ENCODE data around the gene ATXN3. TPM values are rescaled to one million over a fixed set of nuclear protein-coding genes. Genes with fewer than 3 reads are reported as not detected.

Gene ATXN3
- polyA plus RNA-seq (13.6 to 27.6 TPM (median 17.4 TPM) in 3 replicates), polyA minus RNA-seq (1.2 to 50.2 TPM (median 8.8 TPM) in 3 replicates)
- 58.8 TPM for polyA plus RNA-seq (2011; ENCODE audit: low read depth)
- 13.3 and 26.1 TPM in 2 replicates for polyA plus RNA-seq (2011; cell fraction: cytosol; rRNA removed)
- 18.2 and 24.7 TPM in 2 replicates for polyA plus RNA-seq (2011; cell fraction: nucleus; rRNA removed)
- polyA plus RNA-seq (2012; ENCODE audit: low replicate concordance), result 21.2 and 30.5 TPM in 2 replicates
- polyA minus RNA-seq (2011; cell fraction: cytosol; rRNA and poly(A)+ RNA removed), result 8.2 TPM
- polyA minus RNA-seq (2011; cell fraction: nucleus; rRNA and poly(A)+ RNA removed), result 16.8 and 30.3 TPM in 2 replicates

- Histone ChIP-seq H3K79me2 (ENCODE audit: control insufficient read depth, insufficient read depth, low read length) (peaks cover 33% of the 10 kb centered on the region), H3K27me3 (ENCODE audit: control insufficient read depth, extremely low read depth, insufficient read depth, low read length) (no peaks in the 10 kb centered on the region), H3K9me1 (ENCODE audit: control insufficient read depth, extremely low read depth, insufficient read depth, low read length) (no peaks in the 10 kb centered on the region), H2AFZ (ENCODE audit: control insufficient read depth, low read length) (peak within 1 kb of the TSS; percentile 99), H3K4me2 (ENCODE audit: control insufficient read depth, extremely low read depth, insufficient read depth, low read depth, low read length) (peak within 1 kb of the TSS; percentile 97), H4K20me1 (ENCODE audit: control insufficient read depth, extremely low read depth, insufficient read depth, low read length) (no peaks in the 10 kb centered on the region), H3K9me3 (ENCODE audit: control insufficient read depth, low read depth, low read length) (no peaks in the 10 kb centered on the region), H3K4me3 (ENCODE audit: control insufficient read depth in 2 of 3, extremely low read depth in 1 of 3, insufficient read depth in 2 of 3, low read depth in 1 of 3, low read length in 3 of 3) (peak within 1 kb of the TSS; percentile 86 to 98 (median 95)), H3K36me3 (ENCODE audit: control insufficient read depth in 2 of 2, extremely low read depth in 1 of 2, insufficient read depth in 2 of 2, low read length in 2 of 2) (no peaks in the 10 kb centered on the region), H3K9ac (ENCODE audit: control insufficient read depth, extremely low read depth, insufficient read depth, low read length) (peak within 1 kb of the TSS; percentile 97), H3K4me1 (ENCODE audit: control insufficient read depth, extremely low read depth, insufficient read depth, low read length) (peaks cover 5% of the 10 kb centered on the region), H3K27ac (ENCODE audit: control insufficient read depth, insufficient read depth, low read length) (peak within 1 kb of the TSS; percentile 93)
- peak; percentile 79 for DNase-seq (ENCODE audit: low read depth, low spot score)
- TF ChIP-seq CTCF (optimal IDR thresholded peaks at IDR 0.05 in 1 of 3, IDR thresholded peaks at IDR 0.05 in 1 of 3, conservative IDR thresholded peaks at IDR 0.05 in 1 of 3; ENCODE audit: extremely low read depth in 1 of 3, insufficient read depth in 2 of 3, low read length in 3 of 3) (peak; percentile 82 to 93 (median 87)), EZH2 (IDR thresholded peaks at IDR 0.05; ENCODE audit: low read length) (no peak)
- dilution Hi-C loops (cut with MboI; ENCODE audit: extremely low pct_ligation_motif_present, low sequenced_read_pairs), result no loop called here
- peak; percentile 43 for FAIRE-seq
These were observed at the start of gene ATXN3 for GRCh38 chr14:92106143-92106926. TSS of gene ATXN3 (minus strand) at chr14:92106582. CDS start at chr14:92106552, 30 bp downstream.

- H3K4me1 ChIP-seq (ENCODE audit: control insufficient read depth, extremely low read depth, insufficient read depth, low read length), result no peaks in the 10 kb centered on the region
- dilution Hi-C loops (cut with MboI; ENCODE audit: extremely low pct_ligation_motif_present, low sequenced_read_pairs), result no loop called here
- H2AFZ ChIP-seq (ENCODE audit: control insufficient read depth, low read length), result no peak overlapping the region
- H3K27ac ChIP-seq (ENCODE audit: control insufficient read depth, insufficient read depth, low read length), result no peak overlapping the region
- no peak overlapping the region for H3K9ac ChIP-seq (ENCODE audit: control insufficient read depth, extremely low read depth, insufficient read depth, low read length)
- H3K4me3 ChIP-seq (ENCODE audit: control insufficient read depth in 2 of 3, extremely low read depth in 1 of 3, insufficient read depth in 2 of 3, low read depth in 1 of 3, low read length in 3 of 3), result no peak overlapping the region
- peaks cover 2% of the 10 kb centered on the region for H3K9me1 ChIP-seq (ENCODE audit: control insufficient read depth, extremely low read depth, insufficient read depth, low read length)
- H3K79me2 ChIP-seq (ENCODE audit: control insufficient read depth, insufficient read depth, low read length), result peaks cover 2% of the 10 kb centered on the region
- no peaks in the 10 kb centered on the region for H3K27me3 ChIP-seq (ENCODE audit: control insufficient read depth, extremely low read depth, insufficient read depth, low read length)
- no peaks in the 10 kb centered on the region for H4K20me1 ChIP-seq (ENCODE audit: control insufficient read depth, extremely low read depth, insufficient read depth, low read length)
- H3K4me2 ChIP-seq (ENCODE audit: control insufficient read depth, extremely low read depth, insufficient read depth, low read depth, low read length), result no peak overlapping the region
- FAIRE-seq (no peak), DNase-seq (ENCODE audit: low read depth, low spot score) (no peak)
- H3K9me3 ChIP-seq (ENCODE audit: control insufficient read depth, low read depth, low read length), result no peaks in the 10 kb centered on the region
- TF ChIP-seq EZH2 (IDR thresholded peaks at IDR 0.05; ENCODE audit: low read length) (no peak), CTCF (optimal IDR thresholded peaks at IDR 0.05 in 1 of 3, IDR thresholded peaks at IDR 0.05 in 1 of 3, conservative IDR thresholded peaks at IDR 0.05 in 1 of 3; ENCODE audit: extremely low read depth in 1 of 3, insufficient read depth in 2 of 3, low read length in 3 of 3) (no peak)
- H3K36me3 ChIP-seq (ENCODE audit: control insufficient read depth in 2 of 2, extremely low read depth in 1 of 2, insufficient read depth in 2 of 2, low read length in 2 of 2), result peaks cover 6 to 19% of the 10 kb centered on the region in 2 experiments
These were observed 48.0 kb upstream of the ATXN3 start for GRCh38 chr14:92154283-92154942.

Measured in keratinocyte (primary cell).